ENCODE measurements around the gene MAP1LC3A.
A peak's percentile ranks its signal among the peaks of the same experiment; 100 is the strongest.

Gene MAP1LC3A

GRCh38 chr20:34530342-34530741 lies 28.2 kb upstream of the MAP1LC3A start:
- no peak for DNase-seq

DNA sequence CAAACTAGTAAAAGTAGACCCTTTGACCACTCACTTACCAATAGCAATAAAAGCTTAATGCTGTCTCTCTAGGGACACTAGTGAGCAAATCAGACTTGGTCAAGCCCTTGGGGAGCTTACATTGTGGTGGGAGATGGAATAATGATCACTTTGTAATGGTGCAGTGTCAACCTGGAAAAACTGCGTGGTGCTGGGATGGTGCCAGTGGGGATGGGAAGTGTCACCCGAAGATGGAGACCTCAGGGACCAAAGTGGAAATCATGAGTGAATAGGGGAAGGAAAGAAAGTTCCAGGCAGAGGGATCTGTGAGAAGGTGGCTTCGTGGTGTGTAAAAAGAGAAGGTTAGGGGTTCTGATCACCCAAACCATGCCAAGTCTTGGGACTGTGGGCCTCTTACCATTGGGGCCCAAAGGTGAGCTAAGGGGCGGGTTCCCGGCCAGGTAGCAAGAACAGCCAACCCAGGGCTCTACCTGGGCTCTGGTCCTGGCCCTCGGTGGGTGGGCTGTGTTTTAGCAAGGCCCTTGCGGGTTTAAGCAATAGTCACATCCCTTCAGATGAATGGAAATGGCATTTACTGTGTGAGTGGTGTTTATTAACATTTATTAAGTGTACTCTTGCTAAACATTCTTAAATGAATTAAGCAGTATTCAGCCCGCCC lies 26.8 kb upstream of the MAP1LC3A start:
- no peak for DNase-seq

- no peak for DNase-seq
These were observed 26.2 kb upstream of the MAP1LC3A start for GRCh38 chr20:34532320-34532719.

DNA sequence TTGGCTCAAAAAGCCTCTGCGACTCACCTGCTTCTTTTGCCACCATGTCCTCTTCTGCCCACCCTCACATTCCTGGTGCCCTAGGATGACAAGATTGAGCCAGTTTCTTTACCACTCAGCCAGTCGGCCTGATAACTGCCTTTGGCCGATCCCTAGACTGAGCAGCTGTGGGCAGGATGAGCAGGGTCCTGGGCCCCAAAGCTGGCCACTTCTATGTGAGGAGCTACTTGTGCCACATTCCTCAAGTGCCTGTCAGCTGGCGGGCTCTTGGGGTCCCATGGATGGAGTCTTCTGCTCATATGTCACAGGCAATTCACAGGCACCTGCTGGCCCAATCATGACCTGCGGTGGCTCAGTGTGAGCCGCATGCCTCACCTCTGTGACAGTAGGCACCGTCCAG lies 25.8 kb upstream of the MAP1LC3A start:
- DNase-seq: no peak

DNA sequence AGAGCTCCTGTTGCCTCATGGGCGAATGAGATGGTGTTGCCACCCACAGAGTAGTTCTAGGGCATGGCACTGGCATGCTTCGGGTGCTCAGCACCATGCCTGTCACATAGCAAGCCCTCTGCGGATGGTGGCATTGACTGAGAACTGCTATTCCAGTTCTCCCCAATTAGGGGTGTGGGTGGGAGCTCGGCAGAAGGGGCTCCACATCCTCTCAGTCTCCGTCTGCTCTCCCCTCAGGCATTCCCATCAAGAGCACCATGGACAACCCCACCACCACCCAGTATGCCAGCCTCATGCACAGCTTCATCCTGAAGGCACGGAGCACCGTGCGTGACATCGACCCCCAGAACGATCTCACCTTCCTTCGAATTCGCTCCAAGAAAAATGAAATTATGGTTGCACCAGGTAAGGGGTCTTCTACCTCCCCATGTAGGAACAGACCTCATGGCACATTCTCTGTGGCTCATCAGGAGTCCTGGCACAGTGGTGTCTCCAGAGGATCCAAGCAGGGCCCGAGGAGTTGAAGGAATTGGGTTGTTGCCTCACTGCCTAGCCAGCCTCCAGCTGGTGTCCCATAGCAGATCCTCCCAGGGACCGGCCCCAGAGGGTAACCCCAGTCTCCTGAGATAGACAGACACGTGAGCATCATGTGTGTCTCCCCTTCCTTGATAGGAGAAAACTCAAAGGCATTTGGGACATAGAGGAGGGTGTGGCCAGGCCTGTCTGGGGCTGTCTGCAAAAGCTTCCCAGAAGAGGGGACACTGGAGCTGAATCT lies 23.9 kb upstream of the MAP1LC3A start:
- no peak for DNase-seq

- DNase-seq: no peak
These were observed 23.1 kb upstream of the MAP1LC3A start for GRCh38 chr20:34535301-34535840.

GRCh38 chr20:34535857-34536256 lies 22.7 kb upstream of the MAP1LC3A start:
- no peak for DNase-seq

DNA sequence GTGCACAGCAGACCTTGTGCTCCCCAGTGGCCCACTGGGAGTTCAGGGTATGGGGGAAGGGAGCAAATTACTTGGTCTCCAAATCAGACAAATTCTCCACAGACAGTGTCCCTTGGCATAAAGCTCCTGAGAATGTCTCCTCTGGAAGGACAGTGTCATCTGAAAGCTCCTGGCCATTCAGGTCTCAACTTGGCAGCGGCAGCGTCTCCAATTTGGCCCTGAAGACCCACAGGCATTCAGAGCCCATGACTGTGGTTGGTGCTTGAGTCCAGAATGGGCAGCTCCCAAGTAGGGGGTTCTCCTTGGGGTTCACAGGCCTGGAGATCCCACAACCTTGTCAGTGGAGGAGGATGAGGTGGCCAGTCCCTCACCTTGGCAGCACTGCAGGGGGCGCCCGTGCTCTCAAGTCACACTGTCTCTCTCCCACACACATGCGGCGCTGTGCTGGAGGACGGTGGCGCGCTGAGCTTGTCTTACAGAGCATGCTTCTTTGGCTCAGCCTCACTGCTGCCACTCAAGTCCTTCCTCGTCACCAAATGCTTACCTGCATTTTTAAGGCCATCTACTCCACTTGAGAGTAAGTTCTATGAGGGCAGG lies 21.6 kb upstream of the MAP1LC3A start:
- peak; percentile 64 for DNase-seq

- no peak for DNase-seq
These were observed 20.9 kb upstream of the MAP1LC3A start for GRCh38 chr20:34537651-34538050.

DNA sequence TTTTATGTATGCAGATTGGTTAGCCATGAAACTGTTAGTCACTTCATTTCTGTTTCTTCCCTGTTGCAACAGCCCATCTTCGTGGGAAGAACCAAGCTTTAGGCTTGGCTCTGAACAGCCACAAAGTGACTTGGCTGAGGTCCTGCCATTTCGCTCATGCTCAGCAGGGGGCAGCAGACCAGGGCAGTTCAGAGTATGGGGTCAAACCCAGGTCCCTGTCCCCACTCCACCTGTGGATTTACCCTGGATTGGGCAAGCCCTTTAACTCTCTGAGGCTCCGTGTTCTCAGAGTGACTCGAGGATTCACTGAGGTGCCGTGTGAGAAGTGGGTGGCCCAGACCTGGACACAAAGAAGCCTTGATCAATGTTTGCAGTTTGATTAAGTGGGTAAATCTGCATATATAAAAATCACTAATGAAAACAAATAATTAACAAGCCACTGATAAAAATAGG lies 19.8 kb upstream of the MAP1LC3A start:
- DNase-seq: peak; percentile 46

DNA sequence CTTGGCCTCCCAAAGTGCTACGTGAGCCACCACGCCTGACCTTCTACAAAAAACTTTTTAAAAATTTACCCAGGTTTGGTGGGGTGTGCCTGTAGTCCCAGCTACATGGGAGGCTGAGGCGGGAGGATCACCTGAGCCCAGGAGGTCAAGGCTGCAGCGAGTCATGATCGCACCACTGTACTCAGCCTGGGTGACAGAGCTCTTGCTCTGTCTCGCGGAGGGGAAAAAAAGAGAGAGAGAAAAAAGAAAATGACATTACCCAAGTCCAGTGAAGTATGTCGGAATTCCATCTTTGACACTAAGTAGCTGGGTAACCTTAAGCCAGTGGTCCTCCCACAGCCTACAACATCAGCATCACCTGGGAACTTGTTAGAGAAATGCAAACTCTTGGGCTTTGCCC lies 18.8 kb upstream of the MAP1LC3A start:
- no peak for DNase-seq

GRCh38 chr20:34540596-34541263 lies 17.8 kb upstream of the MAP1LC3A start:
- DNase-seq: no peak

- DNase-seq: no peak
These were observed 17.1 kb upstream of the MAP1LC3A start for GRCh38 chr20:34541264-34541901.

DNA sequence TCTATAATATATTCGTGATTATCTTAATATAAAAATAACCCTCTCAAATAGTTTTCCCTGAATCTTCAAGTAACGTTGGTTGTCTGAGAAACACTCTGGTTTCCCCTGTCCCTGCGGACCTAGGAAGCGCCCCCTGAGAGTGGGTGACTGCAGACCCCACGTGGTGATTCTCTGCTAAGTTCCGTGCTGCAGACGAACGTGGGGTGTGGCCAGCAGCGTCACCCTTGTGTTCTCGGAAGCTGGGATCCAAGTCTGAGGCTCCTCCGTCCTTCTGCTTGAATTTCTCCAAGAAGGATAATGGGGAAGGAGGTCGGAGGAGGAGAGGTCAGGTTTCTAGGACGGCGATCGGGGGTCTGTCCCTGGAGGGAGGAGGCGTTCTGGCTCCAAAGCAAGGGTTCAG lies 16.6 kb upstream of the MAP1LC3A start:
- no peak for DNase-seq

- DNase-seq: no peak
These were observed 16.1 kb upstream of the MAP1LC3A start for GRCh38 chr20:34542439-34542838.

GRCh38 chr20:34543463-34544056 lies 15.0 kb upstream of the MAP1LC3A start:
- no peak for DNase-seq

GRCh38 chr20:34544109-34544796 lies 14.3 kb upstream of the MAP1LC3A start:
- DNase-seq: no peak

- DNase-seq: peak; percentile 58
These were observed 11.8 kb upstream of the MAP1LC3A start for GRCh38 chr20:34546751-34547181.

GRCh38 chr20:34547844-34548613 lies 10.5 kb upstream of the MAP1LC3A start:
- no peak for DNase-seq

DNA sequence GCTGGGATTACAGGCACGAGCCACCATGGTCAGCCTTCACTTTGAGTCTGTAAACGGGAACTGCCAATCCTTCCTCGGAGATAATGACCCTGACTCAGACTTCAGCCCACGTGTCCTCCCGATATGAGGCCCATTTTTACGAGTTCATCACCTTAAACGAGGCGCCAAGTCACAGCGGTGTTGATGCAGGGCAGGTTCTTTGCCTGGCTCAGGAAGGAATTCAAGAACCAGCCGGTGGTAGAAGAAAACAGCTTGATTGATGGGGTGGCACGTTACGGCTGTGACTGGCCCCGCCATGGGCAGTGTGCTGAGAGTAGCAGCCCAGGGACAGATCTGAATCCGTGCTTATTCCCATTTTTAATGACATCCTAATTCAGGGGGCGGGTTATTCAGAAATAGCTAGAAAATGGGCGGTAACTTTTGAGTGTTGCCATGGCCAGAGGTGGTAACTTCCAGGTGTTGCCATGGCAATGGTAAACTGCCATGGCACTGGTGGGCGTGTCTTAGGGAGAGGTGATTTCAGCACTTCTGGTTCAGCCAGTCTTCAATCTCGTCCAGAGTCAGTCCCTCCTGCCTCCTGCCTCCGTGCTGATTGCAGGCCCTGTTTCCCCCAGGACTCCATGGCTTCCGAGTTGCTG lies 9.1 kb upstream of the MAP1LC3A start:
- peak; percentile 10 for DNase-seq

Data from NCI-H526 treated with DMSO at 0.1 percent for 48 hours (cell line).